Activated naive CD4-positive, alpha-beta T cell (primary cell): ENCODE results near the gene SEMA4G.

ENCODE experiments used
- DNase-seq, 4 experiments: peaks; one replicate each; lab custom pipeline; 2025; lab: John Stamatoyannopoulos, UW

The SEMA4G gene, protein sequence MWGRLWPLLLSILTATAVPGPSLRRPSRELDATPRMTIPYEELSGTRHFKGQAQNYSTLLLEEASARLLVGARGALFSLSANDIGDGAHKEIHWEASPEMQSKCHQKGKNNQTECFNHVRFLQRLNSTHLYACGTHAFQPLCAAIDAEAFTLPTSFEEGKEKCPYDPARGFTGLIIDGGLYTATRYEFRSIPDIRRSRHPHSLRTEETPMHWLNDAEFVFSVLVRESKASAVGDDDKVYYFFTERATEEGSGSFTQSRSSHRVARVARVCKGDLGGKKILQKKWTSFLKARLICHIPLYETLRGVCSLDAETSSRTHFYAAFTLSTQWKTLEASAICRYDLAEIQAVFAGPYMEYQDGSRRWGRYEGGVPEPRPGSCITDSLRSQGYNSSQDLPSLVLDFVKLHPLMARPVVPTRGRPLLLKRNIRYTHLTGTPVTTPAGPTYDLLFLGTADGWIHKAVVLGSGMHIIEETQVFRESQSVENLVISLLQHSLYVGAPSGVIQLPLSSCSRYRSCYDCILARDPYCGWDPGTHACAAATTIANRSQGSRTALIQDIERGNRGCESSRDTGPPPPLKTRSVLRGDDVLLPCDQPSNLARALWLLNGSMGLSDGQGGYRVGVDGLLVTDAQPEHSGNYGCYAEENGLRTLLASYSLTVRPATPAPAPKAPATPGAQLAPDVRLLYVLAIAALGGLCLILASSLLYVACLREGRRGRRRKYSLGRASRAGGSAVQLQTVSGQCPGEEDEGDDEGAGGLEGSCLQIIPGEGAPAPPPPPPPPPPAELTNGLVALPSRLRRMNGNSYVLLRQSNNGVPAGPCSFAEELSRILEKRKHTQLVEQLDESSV

DNA sequence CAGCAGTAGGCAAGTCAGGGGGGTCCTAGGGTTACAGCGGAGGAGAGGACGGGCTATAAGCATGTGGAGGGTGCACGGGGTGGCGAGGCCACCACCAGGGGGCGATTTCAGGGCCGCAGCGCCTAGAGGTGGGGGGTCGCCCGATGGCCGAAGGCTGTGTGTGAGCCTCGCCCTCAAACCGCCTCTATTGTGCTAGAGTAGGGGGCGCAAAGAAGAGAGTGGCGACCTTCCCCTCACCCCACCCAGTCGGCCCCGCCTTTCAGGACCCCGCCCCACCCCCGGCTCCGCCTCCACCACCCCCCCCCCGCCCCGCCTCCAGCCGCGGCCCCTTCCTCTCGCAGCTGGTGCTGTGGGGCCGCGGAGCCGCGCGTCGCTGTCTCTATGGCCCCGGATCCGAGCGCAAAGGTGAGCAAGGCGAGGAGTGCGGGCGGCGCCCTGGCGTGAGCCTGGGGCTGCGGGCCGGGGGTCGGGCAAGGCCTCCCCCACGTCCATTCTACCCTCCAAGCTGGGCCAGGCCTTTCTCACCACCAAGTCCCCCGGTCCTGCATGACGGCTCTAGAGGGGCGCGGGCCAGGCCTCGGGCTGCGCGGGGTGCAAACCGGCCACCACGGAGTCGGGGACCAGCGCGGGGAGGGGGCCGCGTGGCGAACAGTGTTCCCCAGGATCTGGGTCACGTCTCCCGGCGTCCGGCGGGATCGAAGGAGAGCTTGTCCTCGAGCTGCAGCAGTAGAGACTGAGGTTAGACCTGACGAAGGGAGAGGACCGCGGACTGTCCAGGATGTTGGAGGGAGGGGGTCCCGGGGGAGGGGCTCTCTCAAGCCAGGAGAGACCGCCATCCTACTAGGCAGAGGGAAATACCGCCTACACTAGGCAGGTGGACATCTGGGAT lies at the start of gene SEMA4G:
Gene SEMA4G (plus strand): TSS at position 318 of the 889 bp plus-strand sequence. CDS start 3,409 bp downstream, outside the sequence.
- peak in 3 of 4 experiments; percentile 14 to 59 (median 26) for DNase-seq

DNA sequence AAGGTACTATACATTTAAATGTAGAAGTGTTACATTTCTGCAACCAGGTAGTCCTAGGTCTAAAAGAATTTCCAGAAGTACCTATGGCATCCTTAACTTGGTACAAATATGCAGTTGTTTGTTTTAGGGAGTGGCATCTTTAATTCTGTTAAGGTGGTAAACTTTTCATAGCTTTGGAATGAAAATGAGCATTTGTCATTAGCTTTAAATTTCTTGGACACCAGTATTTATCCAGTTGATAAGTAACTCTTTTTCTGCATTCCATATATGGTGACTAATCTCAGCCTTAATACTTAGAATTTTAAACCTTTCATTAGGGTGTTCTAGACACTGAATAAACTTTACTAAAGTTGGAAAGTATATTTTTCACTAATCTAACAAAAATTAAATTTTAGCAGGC lies 45.7 kb upstream of the SEMA4G start:
- no peak for DNase-seq

DNA sequence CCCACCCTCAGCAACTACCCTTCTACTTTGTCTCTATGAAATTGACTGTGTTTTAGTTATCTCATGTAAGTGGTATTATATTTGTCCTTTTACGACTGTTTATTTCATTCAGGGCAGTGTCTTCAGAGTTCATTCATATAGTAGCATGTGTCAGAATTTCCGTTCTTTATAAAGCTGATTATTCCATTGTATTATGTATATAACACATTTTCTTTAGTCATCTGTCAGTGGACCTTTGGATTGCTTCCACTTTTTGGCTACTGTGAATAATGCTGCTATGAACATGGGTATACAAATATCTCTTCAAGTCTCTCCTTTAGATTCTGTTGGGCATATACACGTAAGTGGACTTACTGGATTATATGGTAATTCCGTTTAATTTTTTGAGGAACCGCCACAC lies 42.0 kb upstream of the SEMA4G start:
- DNase-seq: no peak

DNA sequence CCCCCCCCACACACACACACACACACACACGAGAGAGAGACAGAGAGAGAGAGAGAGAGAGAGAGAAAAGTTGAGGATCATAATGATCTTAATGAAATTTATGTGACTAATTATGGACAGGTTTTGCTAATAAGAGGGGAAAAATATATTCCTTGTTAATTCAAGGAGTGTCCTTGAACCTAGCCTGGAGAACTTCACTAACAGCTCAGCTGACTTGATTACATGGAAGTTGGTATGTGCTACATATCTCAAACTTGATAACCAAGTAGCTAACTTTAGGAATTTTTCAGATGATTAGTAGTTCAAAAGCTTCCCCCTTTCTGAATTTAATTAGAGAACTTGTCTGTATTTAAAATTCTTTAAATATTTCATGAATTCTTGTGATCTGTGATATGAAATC lies 41.3 kb upstream of the SEMA4G start:
- DNase-seq: no peak

DNA sequence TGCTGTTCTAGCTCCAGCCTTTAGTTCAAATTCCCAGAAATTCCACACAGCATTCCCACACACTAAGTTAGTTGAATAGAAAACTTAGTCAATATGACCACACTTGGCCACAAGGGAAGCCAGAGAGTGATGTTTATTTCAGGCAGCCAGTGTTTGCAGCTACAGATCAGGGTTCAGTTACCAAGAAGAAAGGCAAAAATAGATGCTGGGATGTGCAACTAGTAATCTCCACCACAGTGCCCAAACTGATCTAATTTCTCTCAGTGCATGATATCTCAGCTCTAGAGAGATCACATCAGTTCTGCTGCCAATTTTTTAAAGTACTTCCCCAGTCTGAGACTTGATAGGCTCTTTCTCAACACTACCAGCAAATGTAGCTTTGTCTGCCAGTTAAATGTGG lies 38.9 kb upstream of the SEMA4G start:
- DNase-seq: no peak

DNA sequence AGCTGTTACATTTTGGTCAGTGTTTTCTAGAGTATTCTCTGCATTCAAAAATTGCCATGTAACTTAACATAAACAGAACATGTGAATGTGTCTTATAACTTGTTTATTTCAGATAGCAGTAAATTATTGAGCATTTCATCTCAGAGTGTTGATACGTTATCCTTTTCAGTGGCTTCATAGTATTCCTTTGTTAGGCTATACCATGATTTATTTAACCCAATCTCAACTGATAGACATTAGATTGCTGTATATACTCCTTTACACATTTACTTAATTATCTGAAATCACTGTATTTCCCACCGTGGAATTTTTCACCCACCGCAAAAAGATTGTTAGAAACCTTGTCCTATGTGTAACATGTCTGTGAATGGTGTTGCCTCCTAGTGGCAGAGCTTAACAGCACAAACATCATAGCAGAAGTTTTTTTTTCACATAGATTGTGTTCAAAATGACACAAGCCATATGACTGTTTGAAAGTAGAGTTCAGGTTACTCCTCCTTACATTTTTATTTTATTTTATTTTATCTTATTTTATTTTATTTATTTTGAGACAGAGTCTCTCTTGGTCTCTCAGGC lies 35.1 kb upstream of the SEMA4G start:
- no peak for DNase-seq

DNA sequence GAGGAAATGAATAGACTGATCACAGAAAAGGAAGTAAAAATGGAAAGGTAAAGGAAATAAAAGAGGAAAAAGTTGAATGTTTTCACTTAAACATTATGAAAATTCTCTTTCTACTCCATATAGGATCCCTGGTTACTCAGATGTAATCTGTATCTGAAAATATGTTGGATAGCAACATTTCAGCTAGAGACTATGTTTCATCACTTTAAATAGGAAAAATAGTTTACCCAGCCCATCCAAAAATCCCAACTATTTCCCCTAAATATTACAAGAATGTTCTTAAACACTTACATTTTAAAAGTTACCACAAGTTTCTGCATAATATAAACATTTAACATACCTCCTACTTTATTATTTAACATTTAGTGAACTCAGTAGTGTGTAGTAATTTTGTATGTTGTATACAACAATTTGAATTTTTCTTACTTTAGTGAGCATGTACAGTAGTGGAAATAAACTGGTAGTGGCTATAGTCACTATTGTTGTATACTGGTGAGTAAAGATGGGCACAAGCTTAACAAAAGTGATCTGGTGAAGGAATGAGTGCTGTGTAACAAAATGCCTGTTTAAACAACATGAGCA lies 29.4 kb upstream of the SEMA4G start:
- no peak for DNase-seq

DNA sequence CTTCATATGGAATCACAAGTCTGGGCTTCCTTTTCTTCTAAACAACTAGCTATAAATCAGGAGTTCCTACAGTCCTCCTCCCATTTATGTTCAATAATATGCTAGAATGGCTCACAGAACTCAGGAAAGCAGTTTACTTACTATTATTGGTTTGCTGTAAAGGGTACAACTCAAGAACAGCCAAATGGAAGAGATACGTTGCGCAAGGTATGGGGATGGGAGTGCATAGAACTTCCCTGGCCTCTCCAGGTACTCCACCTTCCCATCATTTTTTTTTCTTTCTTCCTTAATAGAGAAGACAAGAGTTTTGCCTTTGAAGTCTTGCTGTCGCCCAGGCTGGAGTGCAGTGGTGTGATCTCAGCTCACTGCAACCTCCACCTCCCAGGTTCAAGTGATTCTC lies 27.1 kb upstream of the SEMA4G start:
- DNase-seq: no peak

DNA sequence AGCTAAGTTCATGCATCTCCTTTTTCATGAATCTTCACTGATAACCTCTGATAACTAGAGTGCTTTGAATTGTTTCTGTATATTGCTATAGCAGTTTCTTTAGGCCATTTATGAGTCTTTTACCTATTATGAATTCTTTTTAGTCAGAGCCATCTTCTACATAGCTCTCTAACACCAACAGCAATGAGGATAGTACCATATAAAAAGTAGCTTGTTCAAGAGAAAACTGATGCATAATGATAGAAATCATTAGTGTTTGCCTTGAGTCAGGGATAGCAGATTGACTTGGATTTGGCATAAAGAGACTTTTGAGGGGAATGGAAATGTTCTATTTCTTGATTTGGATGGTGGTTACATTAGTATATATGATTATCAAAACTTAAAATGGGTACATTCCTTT lies 25.8 kb upstream of the SEMA4G start:
- DNase-seq: no peak

DNA sequence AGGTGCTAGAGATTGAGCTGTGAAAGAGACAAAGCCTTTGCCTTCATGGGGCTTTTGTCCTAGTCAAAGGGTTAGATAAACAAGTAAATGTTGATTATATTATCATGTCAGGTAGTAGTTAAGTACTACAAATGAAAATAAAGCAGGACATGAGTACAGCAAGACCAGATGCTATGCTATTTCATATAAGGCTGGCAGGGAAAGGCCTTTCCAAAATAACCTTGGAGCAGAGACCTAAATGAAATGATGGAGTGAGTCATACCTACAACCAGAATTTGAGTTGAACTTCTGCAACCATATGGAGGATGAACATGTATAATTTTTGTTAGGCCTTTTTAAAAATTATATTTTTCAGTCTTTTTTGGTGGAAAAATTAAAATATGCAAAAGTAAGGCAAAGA lies 23.6 kb upstream of the SEMA4G start:
- no peak for DNase-seq

DNA sequence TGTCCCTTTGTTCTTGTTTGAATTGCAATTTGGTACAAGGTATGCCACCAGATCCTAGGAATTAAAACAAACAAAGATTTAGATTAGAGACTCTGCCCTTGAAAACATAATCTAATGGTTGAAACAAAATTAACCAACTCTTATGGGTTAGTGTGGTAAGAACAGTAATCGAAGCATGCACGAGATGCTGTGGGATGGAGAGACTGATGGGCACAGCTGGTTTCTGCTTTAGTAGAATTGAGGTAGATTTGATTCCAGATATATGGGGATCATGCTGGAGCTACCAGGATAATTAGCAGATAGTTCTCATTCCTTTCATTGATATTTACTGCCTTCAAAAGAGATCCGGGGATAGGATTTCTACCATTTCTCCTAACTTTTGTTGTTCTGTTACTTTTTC lies 20.4 kb upstream of the SEMA4G start:
- DNase-seq: no peak

DNA sequence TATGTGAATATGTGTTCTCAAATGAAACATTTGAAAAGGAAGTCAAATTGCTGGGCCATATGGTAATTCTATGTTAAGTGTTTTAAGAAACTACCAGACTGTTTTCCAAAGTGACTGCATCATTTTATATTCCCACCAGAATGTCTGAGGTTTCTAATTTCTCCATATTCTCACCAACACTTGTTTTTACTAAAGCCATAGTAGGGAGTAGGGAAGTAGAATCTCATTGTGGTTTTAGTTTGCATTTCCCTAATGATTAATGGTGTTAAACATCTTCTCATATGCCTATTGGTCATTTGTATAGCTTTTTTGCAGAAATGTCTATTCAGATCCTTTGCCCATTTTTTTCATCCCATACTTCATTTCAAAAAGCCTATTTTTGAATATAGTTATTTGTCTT lies 9.1 kb upstream of the SEMA4G start:
- no peak for DNase-seq

DNA sequence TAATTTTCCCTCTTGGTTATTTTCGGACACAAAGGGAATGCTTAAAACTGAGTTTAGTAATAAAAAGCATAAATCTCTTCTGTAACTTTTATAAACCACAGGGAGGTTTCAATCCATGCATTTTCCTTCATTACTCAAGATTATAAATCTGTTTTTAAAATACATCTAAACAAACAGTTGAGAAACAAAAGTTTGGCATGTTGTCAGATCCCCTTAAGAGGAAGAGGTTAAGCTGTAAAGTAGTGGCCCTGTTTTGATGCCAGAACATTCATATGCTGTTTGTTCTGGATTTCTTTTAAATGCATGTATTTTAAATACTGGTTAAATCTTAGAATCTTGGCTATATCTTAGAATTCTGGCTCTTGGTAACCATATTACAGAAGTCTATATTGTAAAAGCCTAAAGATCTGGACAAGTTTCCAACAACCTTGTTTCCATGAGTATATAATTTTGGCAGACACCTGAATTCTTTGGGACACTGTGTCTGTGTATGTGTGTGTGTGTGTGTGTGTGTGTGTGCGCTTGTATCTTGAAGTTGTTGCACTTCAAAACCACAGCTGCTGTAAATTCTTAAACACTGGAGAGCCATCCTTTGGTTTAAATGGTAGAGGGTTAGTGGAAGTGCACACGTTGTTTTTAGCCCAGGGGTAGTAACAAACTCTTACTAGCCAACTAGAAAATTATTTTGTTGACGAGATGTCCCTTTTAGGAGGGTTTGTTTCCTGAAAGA lies 6.8 kb upstream of the SEMA4G start:
- DNase-seq: no peak

DNA sequence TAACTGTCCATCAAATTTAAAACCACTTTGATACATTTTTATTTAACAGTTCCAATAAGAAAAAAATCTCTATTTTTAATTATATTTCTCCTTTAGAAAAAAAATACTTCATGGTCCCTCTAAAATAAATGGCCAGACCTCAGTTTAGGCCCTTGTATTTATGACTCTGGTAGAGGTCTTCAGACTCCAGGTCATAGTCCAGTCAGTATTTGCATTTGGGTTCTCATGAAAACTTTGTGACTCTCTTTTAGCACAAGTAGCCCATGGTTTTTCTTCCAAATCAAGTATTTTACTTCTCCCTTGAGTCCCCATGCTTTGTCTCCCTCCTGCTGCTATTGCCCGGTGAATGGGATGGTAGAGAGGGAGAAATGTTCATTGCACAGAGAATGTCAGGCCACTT lies 5.5 kb upstream of the SEMA4G start:
- DNase-seq: no peak

DNA sequence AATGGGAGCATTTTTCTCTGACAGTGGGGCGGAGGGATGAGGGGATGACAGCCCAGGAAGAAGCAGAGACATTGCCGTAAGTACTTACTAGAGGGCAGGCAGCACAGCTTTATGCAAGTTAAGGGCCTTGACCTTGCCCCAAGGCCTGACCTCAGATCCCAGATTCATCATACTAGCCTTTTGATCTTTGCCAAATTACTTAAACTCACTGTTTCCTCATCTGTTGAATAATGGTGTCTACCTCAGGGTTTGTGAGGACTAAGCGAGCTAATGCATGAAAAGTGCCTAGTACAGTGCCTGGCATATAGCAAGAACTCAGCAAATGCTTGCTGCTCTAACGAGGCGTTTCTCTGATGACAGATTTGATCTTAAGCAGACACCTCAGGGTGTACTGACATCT lies 3.5 kb upstream of the SEMA4G start:
- no peak for DNase-seq

DNA sequence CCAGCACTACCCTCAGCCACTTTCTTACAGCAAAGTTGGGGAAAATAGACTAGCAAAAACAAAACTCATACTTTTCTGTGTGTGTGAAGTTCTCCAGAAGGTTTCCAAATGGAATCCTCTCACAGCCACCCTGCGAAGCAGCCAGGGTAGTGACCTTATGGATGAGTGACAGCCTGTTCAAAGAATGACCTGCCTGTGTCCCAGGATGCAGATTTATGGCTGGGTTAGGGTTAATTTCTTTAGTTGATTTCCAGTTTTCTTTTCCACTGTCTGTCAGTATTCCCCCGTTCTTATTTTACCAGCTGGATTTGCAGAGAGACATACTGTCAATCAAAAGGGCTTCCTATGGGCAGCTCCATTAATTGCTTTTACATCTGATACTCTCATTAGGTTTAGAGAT lies 2.4 kb upstream of the SEMA4G start:
- DNase-seq: no peak

DNA sequence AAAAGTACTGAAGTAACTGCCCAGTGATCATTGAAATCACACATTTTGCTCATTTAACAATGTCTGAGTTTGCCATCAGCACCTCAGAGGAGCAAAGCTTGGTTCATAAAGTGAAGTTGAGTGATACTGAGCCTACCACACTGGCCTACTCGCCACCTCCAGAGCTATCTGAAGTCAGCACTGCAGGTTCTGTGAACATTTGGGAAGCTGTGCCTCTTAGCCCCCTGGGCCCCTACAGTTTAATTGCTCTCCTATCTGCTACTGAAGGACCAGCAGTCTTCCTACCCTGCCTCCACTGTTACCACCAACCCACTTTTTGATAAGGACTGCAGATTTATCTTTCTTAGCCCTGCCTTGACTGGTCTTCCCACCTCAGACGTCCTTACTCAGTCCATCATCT lies 2.0 kb upstream of the SEMA4G start:
- DNase-seq: no peak

DNA sequence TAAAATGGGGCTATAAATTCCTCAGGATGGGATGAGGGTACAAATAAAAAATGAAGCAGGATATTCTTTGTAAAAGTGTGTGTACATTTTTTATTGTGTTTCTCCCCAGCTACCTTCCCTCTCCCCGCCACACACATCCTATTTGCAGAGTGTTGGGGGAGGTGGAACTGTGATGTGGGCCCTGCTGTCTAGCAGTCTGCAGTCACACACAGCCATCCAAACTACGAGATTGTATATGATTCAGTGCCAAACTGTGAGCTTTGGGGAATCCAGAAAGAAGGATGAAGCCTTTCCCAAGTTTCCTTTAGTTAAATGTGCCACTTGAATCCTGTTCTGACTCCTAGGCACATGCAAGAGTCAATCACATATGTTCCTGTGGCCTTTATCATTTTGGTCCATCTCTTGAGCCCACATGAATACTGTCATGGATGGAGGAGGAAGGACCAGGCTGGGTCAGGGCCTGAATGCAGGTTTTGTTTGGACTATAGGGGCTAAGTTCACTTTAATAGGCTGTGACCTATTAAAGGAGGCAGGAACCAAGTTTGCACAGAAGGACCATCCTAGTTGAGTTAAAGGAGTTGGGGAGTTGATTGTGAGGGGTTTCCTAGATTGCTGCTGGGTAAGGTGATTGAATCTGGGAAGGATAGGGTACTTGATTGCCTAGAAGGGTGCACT lies 1.1 kb upstream of the SEMA4G start:
- no peak for DNase-seq

DNA sequence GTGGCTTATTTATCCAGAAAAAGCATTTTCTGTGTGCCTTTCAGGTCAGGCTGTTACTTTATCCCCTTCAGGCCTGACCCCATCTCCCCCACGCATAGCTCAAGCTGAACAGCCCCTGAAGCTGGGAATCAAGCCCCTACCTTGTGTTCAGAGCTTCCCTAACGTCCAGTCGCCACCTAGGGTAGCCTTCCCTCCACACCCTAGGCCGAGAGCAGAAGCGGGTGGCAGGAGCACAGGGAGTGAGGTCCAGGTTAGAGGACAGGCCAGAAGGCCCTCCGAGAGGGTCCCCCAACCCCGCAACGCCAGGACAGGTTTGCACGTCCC lies 479 bp upstream of the SEMA4G start:
- DNase-seq: no peak
